Neuronal stem cell (in vitro differentiated cells): ENCODE measurements around the gene CRYBA2.
A peak's percentile ranks its signal among the peaks of the same experiment; 100 is the strongest.

ENCODE experiments used
- DNase-seq: peaks from one replicate; pipeline ENCODE4 v3.0.0-alpha.2; 2013; ENCODE audit warnings: low spot score
- H2AFZ ChIP-seq: one replicate; pipeline ENCODE4 v1.6.1; 2013; ENCODE audit warnings: mild to moderate bottlenecking, low read length, inconsistent platforms
- H2AK5ac ChIP-seq: 2 replicates; pipeline ENCODE4 v1.6.1; 2013; ENCODE audit warnings: low read depth, mild to moderate bottlenecking, inconsistent platforms, low read length, moderate library complexity, mixed read lengths
- H2BK120ac ChIP-seq: 2 replicates; pipeline ENCODE4 v1.6.1; 2013; ENCODE audit warnings: low read depth, mild to moderate bottlenecking, inconsistent platforms, low read length, moderate library complexity, mixed read lengths
- H2BK12ac ChIP-seq: one replicate; pipeline ENCODE4 v1.6.1; 2013; ENCODE audit warnings: low read length, inconsistent platforms
- H2BK15ac ChIP-seq: 2 replicates; pipeline ENCODE4 v1.6.1; 2013; ENCODE audit warnings: mild to moderate bottlenecking, low read length, inconsistent platforms, mixed read lengths
- H2BK5ac ChIP-seq: one replicate; pipeline ENCODE4 v1.6.1; 2013; ENCODE audit warnings: inconsistent platforms, mild to moderate bottlenecking, low read length, moderate library complexity
- H3K14ac ChIP-seq: one replicate; pipeline ENCODE4 v1.6.1; 2013; ENCODE audit warnings: low read length, inconsistent platforms
- H3K18ac ChIP-seq: 2 replicates; pipeline ENCODE4 v1.6.1; 2013; ENCODE audit warnings: low read length, inconsistent platforms
- H3K23ac ChIP-seq: 2 replicates; pipeline ENCODE4 v1.6.1; 2013; ENCODE audit warnings: low read depth, mild to moderate bottlenecking, mixed read lengths, low read length, inconsistent platforms; ENCODE audit not compliant: poor library complexity
- H3K27ac ChIP-seq: replicated peaks from 3 replicates; pipeline ENCODE4 v1.5.1; 2013; ENCODE audit warnings: low read length, inconsistent platforms
- H3K27me3 ChIP-seq, 3 experiments: 2 replicates each; pipeline ENCODE4 v1.6.1; 2013; ENCODE audit warnings: low read length in 3 of 3, mild to moderate bottlenecking in 2 of 3, inconsistent platforms in 1 of 3, low read depth in 1 of 3, mixed read lengths in 1 of 3, moderate library complexity in 1 of 3; ENCODE audit not compliant: control insufficient read depth in 3 of 3, insufficient read depth in 3 of 3
- H3K36me3 ChIP-seq, 2 donors: replicated peaks in 1 of 2; 2 replicates each; pipeline ENCODE4 v1.6.1; 2013; ENCODE audit warnings: low read length in 2 of 2; ENCODE audit not compliant: control insufficient read depth in 2 of 2, insufficient read depth in 2 of 2
- H3K4ac ChIP-seq: 2 replicates; pipeline ENCODE4 v1.6.1; 2013; ENCODE audit warnings: inconsistent platforms, mild to moderate bottlenecking, low read length, moderate library complexity
- H3K4me1 ChIP-seq, 2 donors: 1 replicate in 1 of 2; 2 replicates in 1 of 2; pipeline ENCODE4 v1.6.1; 2013; ENCODE audit warnings: low read length in 2 of 2, low read depth in 1 of 2; ENCODE audit not compliant: control insufficient read depth in 2 of 2, insufficient read depth in 1 of 2
- H3K4me2 ChIP-seq: one replicate; pipeline ENCODE4 v1.6.1; 2013; ENCODE audit warnings: mild to moderate bottlenecking, low read length, inconsistent platforms; ENCODE audit not compliant: insufficient read depth, poor library complexity, severe bottlenecking
- H3K4me3 ChIP-seq, 2 donors: 2 replicates each; pipeline ENCODE4 v1.5.1; 2013; ENCODE audit warnings: low read length in 2 of 2, mild to moderate bottlenecking in 2 of 2, inconsistent platforms in 1 of 2, moderate library complexity in 1 of 2
- H3K79me1 ChIP-seq: one replicate; pipeline ENCODE4 v1.6.1; 2013; ENCODE audit warnings: low read depth, mild to moderate bottlenecking, inconsistent platforms, low read length, moderate library complexity
- H3K9ac ChIP-seq: one replicate; pipeline ENCODE4 v1.6.1; 2013; ENCODE audit warnings: mild to moderate bottlenecking, low read depth, low read length, inconsistent platforms; ENCODE audit not compliant: poor library complexity
- H3K9me3 ChIP-seq, 2 donors: replicated peaks in 1 of 2; 2 replicates each; pipeline versions ENCODE3 to v1.6.1; 2013; ENCODE audit warnings: low read length in 2 of 2, mild to moderate bottlenecking in 2 of 2, inconsistent platforms in 1 of 2, low read depth in 1 of 2, mixed read lengths in 1 of 2, moderate library complexity in 1 of 2; ENCODE audit not compliant: control insufficient read depth in 2 of 2, insufficient read depth in 1 of 2
- H4K8ac ChIP-seq: one replicate; pipeline ENCODE4 v1.6.1; 2013; ENCODE audit warnings: low read depth, mild to moderate bottlenecking, inconsistent platforms, low read length, moderate library complexity
- H4K91ac ChIP-seq: one replicate; pipeline ENCODE4 v1.6.1; 2013; ENCODE audit warnings: low read length, low read depth, mild to moderate bottlenecking, inconsistent platforms; ENCODE audit not compliant: poor library complexity
- WGBS, 2 donors: extraction: QIAGEN DNeasy Blood & Tissue Kit; methylation state at CpG; one replicate each; pipeline ENCODE4 v1.1.7; 2013; ENCODE audit warnings: missing lambda C conversion rate in 2 of 2, mixed read lengths in 1 of 2; ENCODE audit not compliant: insufficient read length in 2 of 2, insufficient replicate concordance in 1 of 2; ENCODE audit errors: extremely low coverage in 2 of 2; 5-methylcytosine and 5-hydroxymethylcytosine counted together

CRYBA2 gene

GRCh38 chr2:218964041-218964771, 29.0 kb downstream of the CRYBA2 start:
- no peak overlapping the region for H2AK5ac ChIP-seq
- peak overlapping the region; percentile 23 for H3K4me2 ChIP-seq
- H3K27me3 ChIP-seq: peaks cover 18 to 38% (median 32%) of the 10 kb centered on the region in 3 experiments
- no peak overlapping the region for H3K4ac ChIP-seq
- H2BK15ac ChIP-seq: no peak overlapping the region
- peak overlapping the region; percentile 28 for H3K18ac ChIP-seq
- no peaks in the 10 kb centered on the region for H3K79me1 ChIP-seq
- peak overlapping the region; percentile 28 for H3K27ac ChIP-seq
- DNase-seq: no peak
- H3K9me3 ChIP-seq: peaks cover 0 to 2% of the 10 kb centered on the region in 2 donors
- no peak overlapping the region for H3K23ac ChIP-seq
- no peak overlapping the region for H2BK12ac ChIP-seq
- no peak overlapping the region for H2BK120ac ChIP-seq
- WGBS, 2 donors: no CpG with 5 or more reads among the region's 5 CpGs
- no peak overlapping the region for H4K8ac ChIP-seq
- no peak overlapping the region for H3K14ac ChIP-seq
- H2BK5ac ChIP-seq: no peak overlapping the region
- no peak overlapping the region for H3K9ac ChIP-seq
- H4K91ac ChIP-seq: no peak overlapping the region
- peaks cover 13 to 19% of the 10 kb centered on the region in 2 donors for H3K4me1 ChIP-seq
- no peak overlapping the region for H3K4me3 ChIP-seq
- peak overlapping the region; percentile 5 for H2AFZ ChIP-seq
- no peaks in the 10 kb centered on the region for H3K36me3 ChIP-seq

GRCh38 chr2:218963601-218964000, 29.6 kb downstream of the CRYBA2 start:
- H3K4me2 ChIP-seq: peak overlapping the region; percentile 23
- H3K9me3 ChIP-seq: peaks cover 0 to 2% of the 10 kb centered on the region in 2 donors
- no peaks in the 10 kb centered on the region for H3K79me1 ChIP-seq
- no peak overlapping the region for H3K9ac ChIP-seq
- H3K36me3 ChIP-seq: no peaks in the 10 kb centered on the region
- H4K8ac ChIP-seq: no peak overlapping the region
- H3K14ac ChIP-seq: peak overlapping the region; percentile 71
- no peak overlapping the region for H2AK5ac ChIP-seq
- H2BK15ac ChIP-seq: no peak overlapping the region
- peaks cover 18 to 44% (median 38%) of the 10 kb centered on the region in 3 experiments for H3K27me3 ChIP-seq
- peak overlapping the region in 1 of 2 donors; percentile 6 for H3K4me3 ChIP-seq
- no peak overlapping the region for H3K23ac ChIP-seq
- H2BK5ac ChIP-seq: no peak overlapping the region
- H2AFZ ChIP-seq: peak overlapping the region; percentile 5
- no peak overlapping the region for H2BK120ac ChIP-seq
- H3K18ac ChIP-seq: peak overlapping the region; percentile 57
- H3K4ac ChIP-seq: no peak overlapping the region
- H2BK12ac ChIP-seq: no peak overlapping the region
- no CpG with 5 or more reads among the region's 5 CpGs for WGBS, 2 donors
- peaks cover 15 to 21% of the 10 kb centered on the region in 2 donors for H3K4me1 ChIP-seq
- no peak for DNase-seq
- no peak overlapping the region for H4K91ac ChIP-seq
- peak overlapping the region; percentile 28 for H3K27ac ChIP-seq

- peak overlapping the region; percentile 46 to 80 for H3K4me3 ChIP-seq
- peaks cover 18 to 44% (median 44%) of the 10 kb centered on the region in 3 experiments for H3K27me3 ChIP-seq
- no CpG with 5 or more reads among the region's 42 CpGs for WGBS, 2 donors
Measured at GRCh38 chr2:218962859-218963492, 30.2 kb downstream of the CRYBA2 start.

More at GRCh38 chr2:218962859-218963492, 30.2 kb downstream of the CRYBA2 start:
- Histone ChIP-seq H3K4ac (no peak overlapping the region), H2AFZ (peak overlapping the region; percentile 83), H3K14ac (no peak overlapping the region), H3K18ac (no peak overlapping the region), H3K9me3 (peaks cover 0 to 2% of the 10 kb centered on the region in 2 donors), H2BK5ac (no peak overlapping the region), H4K91ac (no peak overlapping the region), H2AK5ac (no peak overlapping the region), H4K8ac (no peak overlapping the region), H3K23ac (no peak overlapping the region), H3K4me1 (peaks cover 15 to 21% of the 10 kb centered on the region in 2 donors), H2BK120ac (no peak overlapping the region), H3K9ac (no peak overlapping the region), H2BK15ac (no peak overlapping the region), H3K36me3 (no peaks in the 10 kb centered on the region), H2BK12ac (no peak overlapping the region), H3K4me2 (peak overlapping the region; percentile 98), H3K79me1 (no peaks in the 10 kb centered on the region), H3K27ac (no peak overlapping the region)
- DNase-seq: peak; percentile 94
